Activated CD4-positive, alpha-beta T cell treated with anti-CD3 and anti-CD28 coated beads, Interleukin-2, amount 10 ng/mL, durations not matched to agents 7 days and 5 days (primary cell): Measurements from ENCODE around the gene NCKAP5. TPM values are rescaled to one million over a fixed set of nuclear protein-coding genes. Genes with fewer than 3 reads are reported as not detected.

Experiments
- CTCF ChIA-PET: fragments of 350-600 bp; sonication (Branson Sonifier 250); formaldehyde crosslinking; loops from one replicate; lab custom pipeline; 2021; ENCODE audit warnings: antibody characterized with exemption; lab: Charles Lee
- POLR2A ChIA-PET: fragments of 350-600 bp; sonication (Branson Sonifier 250); formaldehyde crosslinking; loops from one replicate; lab custom pipeline; 2021; ENCODE audit warnings: antibody characterized with exemption; lab: Charles Lee
- DNase-seq: peaks from one replicate; pipeline ENCODE4 v3.0.0-alpha.2; 2020
- H3K27ac Mint-ChIP-seq: one replicate; pipeline ENCODE4 v1.8.0; 2021; ENCODE audit warnings: mild to moderate bottlenecking, moderate library complexity, mixed read lengths
- H3K27me3 Mint-ChIP-seq: one replicate; pipeline ENCODE4 v1.8.0; 2021; ENCODE audit warnings: mixed read lengths
- H3K36me3 Mint-ChIP-seq: one replicate; pipeline ENCODE4 v1.8.0; 2021; ENCODE audit warnings: low read depth, mixed read lengths
- H3K4me1 Mint-ChIP-seq: one replicate; pipeline ENCODE4 v1.8.0; 2021; ENCODE audit warnings: mixed read lengths
- H3K4me3 Mint-ChIP-seq: one replicate; pipeline ENCODE4 v1.8.0; 2021; ENCODE audit warnings: mild to moderate bottlenecking, moderate library complexity, mixed read lengths
- H3K9me3 Mint-ChIP-seq: one replicate; pipeline ENCODE4 v1.8.0; 2021; ENCODE audit warnings: mixed read lengths
- total RNA-seq, 2 experiments: library from RNA; stranded (reverse); gene quantifications; one replicate each; pipeline ENCODE4 v1.2.3, GENCODE V29; 2021

NCKAP5 gene
- total RNA-seq, 2 experiments from 2014 or later: not detected

- no peaks in the 10 kb centered on the region for H3K36me3 Mint-ChIP-seq
- H3K4me3 Mint-ChIP-seq: no peak overlapping the region
- no peak overlapping the region for H3K27ac Mint-ChIP-seq
- no peaks in the 10 kb centered on the region for H3K4me1 Mint-ChIP-seq
- CTCF ChIA-PET: interaction anchor here (0.6 kb wide), 1 partner anchor 721 kb away, joined by 3 read pairs; no protein-coding TSS in a partner anchor
- DNase-seq: no peak
- no peaks in the 10 kb centered on the region for H3K27me3 Mint-ChIP-seq
- no peaks in the 10 kb centered on the region for H3K9me3 Mint-ChIP-seq
- POLR2A ChIA-PET: no interaction called here
These were observed 598.8 kb downstream of the NCKAP5 start for GRCh38 chr2:132969371-132969985.

DNA sequence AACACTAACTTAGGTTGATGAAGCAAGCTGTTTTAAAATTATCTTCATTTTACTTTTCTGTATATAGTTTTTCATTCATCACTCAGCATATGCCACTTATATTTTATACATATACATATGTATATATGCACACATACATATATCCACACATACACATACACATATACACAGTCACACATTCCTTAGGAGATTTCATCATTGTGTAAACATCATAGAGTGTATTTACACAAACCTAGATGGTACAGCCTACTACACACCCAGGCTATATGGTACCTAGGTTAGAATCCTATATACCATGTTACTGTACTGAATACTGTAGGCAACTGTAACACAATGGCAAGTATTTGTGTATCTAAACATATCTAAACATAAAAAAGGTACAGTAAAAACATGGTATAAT is 602.8 kb downstream of the NCKAP5 start:
- Mint-ChIP-seq H3K27me3 (no peaks in the 10 kb centered on the region), H3K36me3 (no peaks in the 10 kb centered on the region), H3K4me1 (no peaks in the 10 kb centered on the region), H3K27ac (no peak overlapping the region), H3K9me3 (no peaks in the 10 kb centered on the region), H3K4me3 (no peak overlapping the region)
- DNase-seq: no peak
- ChIA-PET CTCF (no interaction called here), POLR2A (no interaction called here)

DNA sequence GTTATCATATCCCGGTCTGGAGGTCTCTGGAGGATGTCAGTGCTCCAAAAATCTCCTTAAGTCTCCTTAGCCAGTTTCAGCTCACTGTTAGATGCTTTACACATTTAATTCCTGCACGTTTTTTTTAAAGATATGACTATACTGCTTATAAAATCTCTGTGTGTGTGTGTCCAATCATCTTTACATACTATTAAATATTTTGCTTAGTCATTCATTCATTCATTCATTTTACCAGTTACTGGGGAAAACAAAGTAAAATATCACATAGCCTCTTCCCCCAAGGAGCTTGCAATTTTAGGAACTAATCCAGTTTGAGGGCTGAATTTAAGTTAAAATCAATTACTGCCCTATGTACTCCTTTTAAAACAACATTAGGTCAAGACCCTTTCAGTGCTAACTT is 605.1 kb downstream of the NCKAP5 start:
- no peaks in the 10 kb centered on the region for H3K36me3 Mint-ChIP-seq
- POLR2A ChIA-PET: no interaction called here

DNA sequence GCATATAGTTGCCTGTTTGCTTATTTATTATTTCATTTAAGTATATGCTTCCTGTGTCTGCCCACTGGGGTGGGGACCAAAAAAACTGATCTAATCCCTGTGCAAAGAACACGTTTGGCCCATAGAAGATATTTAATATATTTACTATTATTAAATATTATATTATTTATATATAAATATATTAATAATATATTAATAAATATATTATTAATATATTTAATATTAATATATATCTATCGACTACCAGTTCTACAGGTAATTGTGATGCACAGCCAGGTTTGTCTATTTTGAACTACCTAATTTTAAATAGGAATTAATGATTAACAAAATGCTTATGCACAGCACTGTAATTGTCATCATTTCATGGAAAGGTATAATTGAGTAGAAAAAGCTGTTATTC is 609.4 kb downstream of the NCKAP5 start:
- no peak for DNase-seq
- POLR2A ChIA-PET: no interaction called here
- Mint-ChIP-seq H3K4me1 (no peaks in the 10 kb centered on the region), H3K4me3 (no peak overlapping the region), H3K27ac (no peak overlapping the region), H3K27me3 (no peaks in the 10 kb centered on the region), H3K9me3 (peaks cover 2% of the 10 kb centered on the region), H3K36me3 (no peaks in the 10 kb centered on the region)
- CTCF ChIA-PET: interaction anchor here (0.9 kb wide), 1 partner anchor 9 kb away, joined by 3 read pairs; no protein-coding TSS in a partner anchor

More for the DNA sequence above, 605.1 kb downstream of the NCKAP5 start:
- no peak overlapping the region for H3K27ac Mint-ChIP-seq
- H3K27me3 Mint-ChIP-seq: no peaks in the 10 kb centered on the region
- no peaks in the 10 kb centered on the region for H3K9me3 Mint-ChIP-seq
- H3K4me3 Mint-ChIP-seq: no peak overlapping the region
- no peak for DNase-seq
- CTCF ChIA-PET: no interaction called here
- no peaks in the 10 kb centered on the region for H3K4me1 Mint-ChIP-seq

DNA sequence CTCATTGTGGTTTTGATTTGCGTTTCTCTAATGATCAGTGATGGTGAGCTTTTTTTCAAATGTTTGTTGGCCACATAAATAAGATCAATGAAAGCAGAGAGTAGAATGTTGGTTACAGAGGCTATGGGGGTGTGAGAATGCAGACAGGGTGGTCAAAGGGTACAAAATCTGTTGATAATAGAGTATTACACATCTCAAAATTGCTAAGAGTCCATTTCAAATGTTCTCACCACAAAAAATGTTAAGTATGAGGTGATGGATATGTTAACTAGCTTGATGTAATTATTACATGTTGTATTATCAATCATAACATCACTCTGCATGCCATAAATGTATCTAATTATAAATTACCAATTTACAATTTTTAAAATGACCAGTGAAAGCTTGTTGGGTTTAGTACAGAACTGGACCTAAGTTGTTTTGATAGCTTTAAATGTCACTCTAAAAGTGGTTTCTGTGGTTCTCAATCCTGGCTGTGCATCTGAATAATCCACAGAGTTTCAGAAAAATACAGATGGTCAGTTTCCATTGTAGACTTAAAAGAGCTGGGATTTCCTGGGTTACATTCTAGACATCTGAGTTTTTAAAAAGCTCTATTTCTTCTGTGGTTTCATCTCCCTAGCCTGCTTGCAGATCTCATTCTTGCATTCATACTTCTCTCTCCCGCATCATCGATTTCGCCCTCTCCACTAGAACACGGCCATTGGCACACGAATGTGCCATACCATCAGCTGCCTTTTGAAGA is 612.2 kb downstream of the NCKAP5 start:
- Mint-ChIP-seq H3K36me3 (no peaks in the 10 kb centered on the region), H3K4me3 (no peak overlapping the region), H3K4me1 (no peaks in the 10 kb centered on the region), H3K27ac (no peak overlapping the region), H3K27me3 (no peaks in the 10 kb centered on the region), H3K9me3 (peaks cover 2% of the 10 kb centered on the region)
- ChIA-PET POLR2A (no interaction called here), CTCF (no interaction called here)
- DNase-seq: no peak

GRCh38 chr2:132953771-132954170 is 614.5 kb downstream of the NCKAP5 start:
- no peaks in the 10 kb centered on the region for H3K36me3 Mint-ChIP-seq
- ChIA-PET CTCF (no interaction called here), POLR2A (no interaction called here)
- H3K9me3 Mint-ChIP-seq: peaks cover 2% of the 10 kb centered on the region
- no peak overlapping the region for H3K27ac Mint-ChIP-seq
- peaks cover 2% of the 10 kb centered on the region for H3K4me1 Mint-ChIP-seq
- no peaks in the 10 kb centered on the region for H3K27me3 Mint-ChIP-seq
- DNase-seq: no peak
- no peak overlapping the region for H3K4me3 Mint-ChIP-seq

GRCh38 chr2:132951008-132951714 is 617.1 kb downstream of the NCKAP5 start:
- Mint-ChIP-seq H3K9me3 (no peaks in the 10 kb centered on the region), H3K4me3 (no peak overlapping the region), H3K4me1 (peaks cover 2% of the 10 kb centered on the region), H3K36me3 (no peaks in the 10 kb centered on the region), H3K27ac (no peak overlapping the region), H3K27me3 (no peaks in the 10 kb centered on the region)
- ChIA-PET POLR2A (no interaction called here), CTCF (no interaction called here)
- no peak for DNase-seq

- Mint-ChIP-seq H3K27me3 (no peaks in the 10 kb centered on the region), H3K27ac (no peak overlapping the region), H3K36me3 (no peaks in the 10 kb centered on the region), H3K4me1 (peaks cover 2% of the 10 kb centered on the region), H3K9me3 (no peaks in the 10 kb centered on the region), H3K4me3 (no peak overlapping the region)
- ChIA-PET POLR2A (no interaction called here), CTCF (no interaction called here)
- no peak for DNase-seq
These were observed 619.2 kb downstream of the NCKAP5 start for GRCh38 chr2:132949108-132949507.

DNA sequence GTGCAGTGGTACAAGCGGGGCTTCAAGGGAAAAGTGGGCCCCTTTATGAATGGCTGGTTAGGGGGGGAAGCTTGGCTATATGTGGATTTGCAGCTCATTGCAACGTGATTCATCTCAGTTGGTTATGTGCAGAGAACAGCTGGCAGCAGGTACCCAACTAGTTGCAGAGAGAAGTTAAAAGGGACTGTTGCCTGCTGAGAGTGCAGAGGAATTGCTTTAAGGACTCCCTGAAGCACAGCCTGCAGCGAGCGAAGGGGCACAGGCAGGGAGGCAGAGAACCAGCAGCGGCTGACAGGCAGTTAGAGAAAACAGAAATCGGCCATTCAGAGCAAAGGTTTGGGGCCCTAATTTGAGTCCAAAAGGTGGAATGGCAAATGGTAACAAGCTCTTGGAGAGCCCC is 620.1 kb downstream of the NCKAP5 start:
- Mint-ChIP-seq H3K27me3 (no peaks in the 10 kb centered on the region), H3K4me1 (peaks cover 2% of the 10 kb centered on the region), H3K36me3 (no peaks in the 10 kb centered on the region), H3K9me3 (no peaks in the 10 kb centered on the region), H3K4me3 (no peak overlapping the region), H3K27ac (no peak overlapping the region)
- ChIA-PET CTCF (no interaction called here), POLR2A (no interaction called here)
- no peak for DNase-seq

GRCh38 chr2:132943829-132944228 is 624.4 kb downstream of the NCKAP5 start:
- ChIA-PET CTCF (no interaction called here), POLR2A (no interaction called here)
- Mint-ChIP-seq H3K36me3 (no peaks in the 10 kb centered on the region), H3K9me3 (no peaks in the 10 kb centered on the region), H3K27ac (no peak overlapping the region), H3K27me3 (no peaks in the 10 kb centered on the region), H3K4me3 (no peak overlapping the region), H3K4me1 (no peaks in the 10 kb centered on the region)
- DNase-seq: no peak

DNA sequence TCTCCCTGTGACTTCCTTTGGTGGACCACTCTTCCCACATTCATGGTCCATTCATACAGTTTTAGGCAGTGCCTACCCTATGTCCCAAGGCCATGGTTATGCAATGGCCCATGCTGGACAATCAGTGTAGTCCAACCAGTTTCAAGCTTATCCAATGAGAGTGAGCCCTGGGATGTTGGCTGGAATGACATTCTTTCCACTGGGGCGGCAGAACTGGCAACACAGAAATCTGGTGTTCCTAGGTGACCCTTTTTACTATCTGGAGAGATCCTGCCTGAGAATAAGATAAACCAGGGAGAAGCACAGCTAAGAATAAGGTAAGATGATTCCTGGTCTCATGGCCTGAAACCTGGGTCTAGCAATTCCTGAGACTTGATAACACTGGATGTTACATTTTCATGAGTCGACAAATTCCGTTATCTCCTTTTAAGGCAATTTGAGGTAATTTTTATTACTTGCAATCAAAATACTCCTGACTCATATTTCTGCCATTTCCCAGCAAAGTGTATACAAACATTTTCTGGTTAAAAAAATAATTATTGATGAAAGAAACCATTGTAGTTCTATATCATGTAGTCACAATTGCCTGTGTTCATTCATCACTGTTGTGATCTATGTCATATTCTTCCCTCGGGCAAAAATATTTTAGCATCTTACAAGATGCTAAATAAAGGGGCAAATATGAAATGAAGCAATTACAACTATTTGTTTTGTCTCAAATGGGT is 626.8 kb downstream of the NCKAP5 start:
- Mint-ChIP-seq H3K27ac (no peak overlapping the region), H3K36me3 (no peaks in the 10 kb centered on the region), H3K4me3 (no peak overlapping the region), H3K9me3 (no peaks in the 10 kb centered on the region), H3K27me3 (no peaks in the 10 kb centered on the region), H3K4me1 (no peaks in the 10 kb centered on the region)
- no peak for DNase-seq
- CTCF ChIA-PET: no interaction called here
- POLR2A ChIA-PET: no interaction called here

- no peak overlapping the region for H3K27ac Mint-ChIP-seq
- no peak for DNase-seq
- no peaks in the 10 kb centered on the region for H3K36me3 Mint-ChIP-seq
- H3K4me3 Mint-ChIP-seq: no peak overlapping the region
- no peaks in the 10 kb centered on the region for H3K27me3 Mint-ChIP-seq
- no peaks in the 10 kb centered on the region for H3K4me1 Mint-ChIP-seq
- ChIA-PET POLR2A (no interaction called here), CTCF (no interaction called here)
- H3K9me3 Mint-ChIP-seq: no peaks in the 10 kb centered on the region
These were observed 630.6 kb downstream of the NCKAP5 start for GRCh38 chr2:132937629-132938028.

DNA sequence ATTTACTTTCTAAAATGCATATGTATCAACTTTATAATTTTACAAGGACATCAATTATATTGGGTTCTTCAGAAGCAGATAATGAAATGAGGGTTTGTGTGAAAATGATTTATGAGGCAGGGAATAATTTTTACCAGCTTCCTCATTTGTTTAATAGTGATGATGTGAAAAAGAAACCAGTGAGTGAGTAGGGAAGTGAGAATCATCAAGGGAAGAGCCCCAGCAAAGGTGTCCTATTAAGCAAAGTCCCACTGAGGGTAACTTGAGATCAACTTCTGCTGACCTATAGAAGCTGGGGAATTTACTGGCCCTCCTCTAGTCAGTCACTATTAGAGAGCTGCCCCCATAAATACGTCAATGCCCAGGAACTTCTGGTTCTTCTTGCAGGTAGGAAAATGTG is 631.5 kb downstream of the NCKAP5 start:
- ChIA-PET POLR2A (no interaction called here), CTCF (no interaction called here)
- Mint-ChIP-seq H3K27ac (no peak overlapping the region), H3K4me3 (no peak overlapping the region), H3K27me3 (no peaks in the 10 kb centered on the region), H3K36me3 (no peaks in the 10 kb centered on the region), H3K9me3 (no peaks in the 10 kb centered on the region), H3K4me1 (no peaks in the 10 kb centered on the region)
- no peak for DNase-seq
